NCI-H524 (cell line): Measurements from ENCODE around the gene DHCR24.
A peak's percentile ranks its signal among the peaks of the same experiment; 100 is the strongest.

Experiments used
- DNase-seq, 2 experiments: peaks; one replicate each; lab custom pipeline; 2025; lab: John Stamatoyannopoulos, UW

The DHCR24 gene

DNA sequence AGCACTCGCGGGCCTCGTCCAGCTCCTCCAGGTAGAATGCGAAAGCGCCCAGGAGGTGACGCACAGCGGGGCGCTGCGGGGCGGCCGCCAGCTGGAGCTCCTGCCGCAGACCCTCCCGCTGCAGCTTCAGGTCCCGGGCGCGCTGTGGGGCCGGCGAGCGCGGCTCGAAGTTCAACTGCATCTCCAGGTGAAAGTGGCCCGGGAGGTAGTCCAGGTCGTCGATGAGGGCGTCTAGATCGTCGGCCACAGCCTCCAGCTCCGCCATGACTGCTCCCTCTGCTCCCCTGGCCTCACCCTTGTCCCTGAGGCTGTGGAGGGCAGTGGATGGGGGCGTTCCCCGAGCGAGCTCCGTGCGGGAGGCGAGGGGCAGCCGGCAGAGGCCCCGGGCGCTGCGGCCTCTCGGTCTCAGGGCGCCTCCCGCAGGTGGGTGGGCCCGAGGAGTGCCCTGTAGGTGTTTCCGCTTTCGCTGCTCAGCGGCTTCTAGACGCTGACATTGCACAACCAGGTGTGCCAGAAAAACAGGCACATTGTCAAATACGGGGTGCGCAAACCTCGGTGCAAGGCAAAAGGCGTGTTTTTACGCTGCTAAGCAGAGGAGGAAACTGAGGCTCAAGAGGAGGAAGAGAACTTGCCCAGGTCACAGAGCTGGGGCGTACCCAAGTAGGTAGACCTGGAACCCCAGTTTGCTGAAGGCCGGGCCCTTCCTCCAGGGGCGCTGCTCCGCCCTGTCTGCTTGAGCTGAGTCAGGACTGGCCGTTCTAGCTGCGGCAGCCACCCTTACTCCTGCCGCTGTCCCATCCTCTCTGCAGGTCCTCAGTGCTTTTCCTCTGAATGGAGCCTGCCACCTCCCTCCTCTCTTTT, 85.9 kb downstream of the DHCR24 start, which contains the start of gene TTC22:
TSS of gene TTC22 (minus strand) at position 425 of the 861 bp plus-strand sequence. CDS start at position 265, 160 bp downstream.
- peak in 1 of 2 experiments; percentile 42 for DNase-seq

DNA sequence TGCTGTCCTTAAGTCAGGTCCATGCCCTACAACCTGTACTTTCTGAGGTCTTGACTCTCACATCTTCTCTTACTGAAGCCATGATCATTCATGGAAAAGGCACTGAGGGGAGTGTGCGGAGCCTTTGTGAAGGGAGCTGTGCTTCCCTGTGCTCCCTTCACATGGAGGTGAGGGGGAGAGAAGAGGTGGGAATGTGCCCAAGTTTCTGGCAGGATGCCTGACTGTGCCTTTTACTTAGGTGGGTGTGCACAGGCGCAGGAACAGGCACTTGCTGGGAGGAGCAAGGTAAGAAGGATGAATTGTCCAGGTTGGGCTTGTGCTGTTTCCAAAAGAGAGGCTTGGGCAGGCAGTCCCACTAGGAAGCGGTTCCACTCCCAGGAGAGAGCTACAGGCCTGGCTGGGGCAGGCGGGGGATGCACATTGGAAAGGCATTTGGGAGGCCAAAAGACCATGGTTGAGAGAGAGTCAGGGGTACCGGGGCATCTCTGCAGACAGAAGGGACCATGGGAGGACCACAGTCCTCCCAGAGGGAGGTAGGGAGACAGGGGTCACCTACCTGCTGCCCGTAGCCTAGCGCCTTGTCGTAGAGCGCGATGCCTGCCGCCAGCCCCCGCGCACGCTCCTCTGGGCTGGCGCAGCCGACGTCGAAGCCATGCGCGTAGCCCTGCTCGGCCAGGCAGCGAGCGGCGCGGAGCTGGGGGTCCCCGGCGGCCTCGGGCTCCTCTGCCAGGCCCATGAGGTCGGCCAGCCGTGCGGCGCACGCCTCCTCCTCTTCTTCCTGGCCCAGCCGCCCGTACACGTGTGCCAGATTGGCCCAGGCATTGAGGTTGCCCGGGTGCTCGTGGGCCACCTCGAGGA, 86.7 kb downstream of the DHCR24 start:
- no peak for DNase-seq
